ENCODE measurements around the gene TNFSF13B. TPM values are rescaled to one million over a fixed set of nuclear protein-coding genes. Genes with fewer than 3 reads are reported as not detected.

Gene TNFSF13B, protein sequence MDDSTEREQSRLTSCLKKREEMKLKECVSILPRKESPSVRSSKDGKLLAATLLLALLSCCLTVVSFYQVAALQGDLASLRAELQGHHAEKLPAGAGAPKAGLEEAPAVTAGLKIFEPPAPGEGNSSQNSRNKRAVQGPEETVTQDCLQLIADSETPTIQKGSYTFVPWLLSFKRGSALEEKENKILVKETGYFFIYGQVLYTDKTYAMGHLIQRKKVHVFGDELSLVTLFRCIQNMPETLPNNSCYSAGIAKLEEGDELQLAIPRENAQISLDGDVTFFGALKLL
- total RNA-seq, result 10 to 100 TPM in 3 of 4 donors, 1 to 10 TPM in 1; 7.9 to 32.2 (median 12.0) TPM

GRCh38 chr13:108269601-108270328 is at the start of gene TNFSF13B:
Gene TNFSF13B, plus strand, starts transcription at chr13:108269718. Its CDS starts 178 bp downstream, at chr13:108269896.
- H3K27ac ChIP-seq, result peak within 1 kb of the TSS; percentile 43 to 78 (median 63)
- H3K4me3 ChIP-seq, result peak within 1 kb of the TSS; percentile 39 to 59 (median 46)
- peak; percentile 50 to 69 (median 60) for DNase-seq
- no peak for TF ChIP-seq POLR2A (IDR thresholded peaks at IDR 0.05)
- TF ChIP-seq, protein P1, sequence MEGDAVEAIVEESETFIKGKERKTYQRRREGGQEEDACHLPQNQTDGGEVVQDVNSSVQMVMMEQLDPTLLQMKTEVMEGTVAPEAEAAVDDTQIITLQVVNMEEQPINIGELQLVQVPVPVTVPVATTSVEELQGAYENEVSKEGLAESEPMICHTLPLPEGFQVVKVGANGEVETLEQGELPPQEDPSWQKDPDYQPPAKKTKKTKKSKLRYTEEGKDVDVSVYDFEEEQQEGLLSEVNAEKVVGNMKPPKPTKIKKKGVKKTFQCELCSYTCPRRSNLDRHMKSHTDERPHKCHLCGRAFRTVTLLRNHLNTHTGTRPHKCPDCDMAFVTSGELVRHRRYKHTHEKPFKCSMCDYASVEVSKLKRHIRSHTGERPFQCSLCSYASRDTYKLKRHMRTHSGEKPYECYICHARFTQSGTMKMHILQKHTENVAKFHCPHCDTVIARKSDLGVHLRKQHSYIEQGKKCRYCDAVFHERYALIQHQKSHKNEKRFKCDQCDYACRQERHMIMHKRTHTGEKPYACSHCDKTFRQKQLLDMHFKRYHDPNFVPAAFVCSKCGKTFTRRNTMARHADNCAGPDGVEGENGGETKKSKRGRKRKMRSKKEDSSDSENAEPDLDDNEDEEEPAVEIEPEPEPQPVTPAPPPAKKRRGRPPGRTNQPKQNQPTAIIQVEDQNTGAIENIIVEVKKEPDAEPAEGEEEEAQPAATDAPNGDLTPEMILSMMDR (IDR thresholded peaks at IDR 0.05), result peak in 2 of 6 experiments; percentile 2 to 8
- no peaks in the 10 kb centered on the region for H3K9me3 ChIP-seq
- no peaks in the 10 kb centered on the region for H3K36me3 ChIP-seq
- H3K4me1 ChIP-seq, result peaks cover 0 to 9% (median 0%) of the 10 kb centered on the region in 4 donors
- H3K27me3 ChIP-seq, result no peaks in the 10 kb centered on the region

GRCh38 chr13:108220041-108220440 is 49.5 kb upstream of the TNFSF13B start:
- Histone ChIP-seq H3K27me3 (no peaks in the 10 kb centered on the region), H3K27ac (no peak overlapping the region), H3K4me3 (peak overlapping the region in 2 of 4 donors; percentile 88 to 94), H3K4me1 (peaks cover 0 to 50% (median 11%) of the 10 kb centered on the region in 4 donors), H3K36me3 (no peaks in the 10 kb centered on the region), H3K9me3 (no peaks in the 10 kb centered on the region)
- peak in 1 of 3 donors; percentile 69 for DNase-seq
- TF ChIP-seq, protein P1 (IDR thresholded peaks at IDR 0.05), result no peak
- TF ChIP-seq POLR2A (IDR thresholded peaks at IDR 0.05), result no peak

DNA sequence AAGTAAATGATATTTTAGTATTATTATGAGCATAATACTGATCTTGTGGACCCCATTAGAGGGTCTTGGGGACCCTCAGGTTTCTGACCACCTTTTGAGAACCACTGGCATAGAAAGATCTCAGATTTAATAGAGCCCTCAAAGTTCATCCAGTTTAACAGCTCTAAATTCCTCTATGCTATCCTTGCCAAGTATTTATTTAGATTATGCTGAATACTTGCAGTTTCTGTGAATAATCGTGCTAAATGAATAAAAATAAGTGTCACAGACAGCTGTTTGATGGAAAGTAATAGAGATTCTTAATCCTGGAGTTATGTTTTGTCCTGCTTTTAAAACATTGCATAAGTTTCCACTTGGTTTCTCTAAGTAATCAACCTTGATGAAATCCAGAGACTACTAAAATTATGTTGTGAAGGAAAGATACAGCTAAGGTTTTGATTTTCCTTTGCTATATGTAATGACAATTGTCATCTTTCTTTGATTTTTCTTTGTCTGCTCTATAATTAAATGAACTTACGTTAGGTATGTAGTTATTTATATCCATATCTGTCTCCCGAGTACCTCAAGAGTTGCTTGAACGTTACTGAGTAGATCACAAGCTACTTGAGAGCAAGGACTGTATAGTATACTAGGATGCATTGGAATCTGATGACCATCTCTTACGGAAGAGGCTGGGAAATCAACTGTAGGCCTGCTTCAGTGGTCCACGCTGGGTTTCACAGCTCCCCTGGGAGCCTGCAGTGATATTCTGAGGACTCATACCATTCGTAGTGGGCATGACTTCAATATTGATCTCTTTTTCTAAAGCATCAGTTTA is 45.6 kb upstream of the TNFSF13B start:
- Histone ChIP-seq H3K36me3 (no peaks in the 10 kb centered on the region), H3K4me1 (peaks cover 0 to 38% (median 8%) of the 10 kb centered on the region in 4 donors), H3K27ac (no peak overlapping the region), H3K4me3 (no peak overlapping the region), H3K9me3 (no peaks in the 10 kb centered on the region), H3K27me3 (no peaks in the 10 kb centered on the region)
- no peak for TF ChIP-seq POLR2A (IDR thresholded peaks at IDR 0.05)
- TF ChIP-seq, protein P1 (IDR thresholded peaks at IDR 0.05), result no peak
- DNase-seq, result no peak

DNA sequence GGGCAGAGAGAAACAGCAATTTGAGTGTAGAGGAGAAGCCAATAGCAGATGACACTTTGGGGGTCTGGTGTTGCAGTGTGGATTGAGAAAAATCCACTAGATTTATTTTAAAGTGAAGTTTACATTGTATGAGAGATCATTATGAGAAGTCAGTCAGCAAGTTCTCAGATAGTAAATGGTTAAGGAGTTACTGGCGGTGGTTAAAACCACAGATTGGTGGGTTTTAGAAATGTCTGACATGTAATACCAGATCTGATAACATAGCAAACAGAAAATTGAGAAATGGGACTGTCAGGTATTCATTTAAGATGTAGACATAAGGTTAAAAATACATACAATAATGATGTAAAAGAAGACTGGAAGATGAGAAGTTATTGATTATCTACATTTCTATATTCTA is 44.1 kb upstream of the TNFSF13B start:
- no peaks in the 10 kb centered on the region for H3K9me3 ChIP-seq
- TF ChIP-seq POLR2A (IDR thresholded peaks at IDR 0.05), result no peak
- TF ChIP-seq, protein P1 (IDR thresholded peaks at IDR 0.05), result no peak
- H3K4me3 ChIP-seq, result no peak overlapping the region
- no peak overlapping the region for H3K27ac ChIP-seq
- no peaks in the 10 kb centered on the region for H3K27me3 ChIP-seq
- no peak for DNase-seq
- peaks cover 0 to 24% (median 2%) of the 10 kb centered on the region in 4 donors for H3K4me1 ChIP-seq
- peaks cover 0 to 6% (median 0%) of the 10 kb centered on the region in 3 donors for H3K36me3 ChIP-seq

GRCh38 chr13:108226184-108226583 is 43.3 kb upstream of the TNFSF13B start:
- no peak for DNase-seq
- H3K4me1 ChIP-seq, result peaks cover 0 to 17% (median 0%) of the 10 kb centered on the region in 4 donors
- no peaks in the 10 kb centered on the region for H3K9me3 ChIP-seq
- H3K36me3 ChIP-seq, result peaks cover 0 to 6% (median 0%) of the 10 kb centered on the region in 3 donors
- H3K27me3 ChIP-seq, result no peaks in the 10 kb centered on the region
- no peak for TF ChIP-seq POLR2A (IDR thresholded peaks at IDR 0.05)
- TF ChIP-seq, protein P1 (IDR thresholded peaks at IDR 0.05), result no peak
- H3K4me3 ChIP-seq, result no peak overlapping the region
- no peak overlapping the region for H3K27ac ChIP-seq

All from Peyer's patch (tissue), 4 donors.